Stimulated activated CD4-positive, alpha-beta T cell treated with anti-CD3 and anti-CD28 coated beads, TNF-alpha, amount 100 ng/mL, for 4 hours (primary cell): ENCODE measurements around the gene ITGA2.

ENCODE experiments used
- DNase-seq, 3 experiments: peaks; one replicate each; pipeline ENCODE4 v3.0.0-alpha.2; 2020; ENCODE audit warnings: low read depth in 3 of 3

ITGA2 gene

DNA sequence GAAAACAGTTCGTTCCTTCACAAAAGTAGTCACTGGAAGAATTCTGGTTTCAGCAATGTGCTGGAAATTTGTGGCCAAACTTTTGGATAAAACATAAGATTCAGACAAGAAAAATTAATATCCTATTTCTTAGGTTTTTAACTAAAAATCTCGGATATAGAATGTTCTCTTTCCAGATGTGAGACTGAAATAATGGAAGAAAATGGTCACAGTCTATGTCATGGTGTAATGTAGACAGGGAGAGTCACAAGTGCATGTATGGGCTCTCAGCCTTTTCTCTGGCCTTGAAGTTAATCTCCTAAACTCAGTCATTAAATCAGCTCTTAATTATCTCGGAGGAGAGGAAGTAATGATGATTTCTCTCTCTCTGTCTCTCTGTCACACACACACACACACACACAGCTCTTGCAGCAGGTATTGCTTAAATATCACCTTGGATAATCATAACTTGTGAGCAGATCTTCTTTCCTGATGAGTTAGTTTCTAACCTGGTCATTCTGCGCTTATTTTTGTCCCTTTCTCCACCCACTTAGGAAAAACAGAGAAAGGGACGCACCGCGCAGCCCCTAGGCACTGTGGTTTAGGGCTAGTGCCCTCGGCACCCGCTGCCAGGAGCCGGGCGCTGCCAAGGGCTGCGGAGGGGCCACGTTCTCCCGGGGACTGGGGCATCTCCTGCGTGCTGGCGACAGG is 672 bp upstream of the ITGA2 start:
- DNase-seq, result no peak

- DNase-seq, result peak in 1 of 3 experiments; percentile 1
Measured at GRCh38 chr5:52989781-52990527, 802 bp downstream of the ITGA2 start.

GRCh38 chr5:52990528-52990925 is 1.4 kb downstream of the ITGA2 start:
- no peak for DNase-seq

DNA sequence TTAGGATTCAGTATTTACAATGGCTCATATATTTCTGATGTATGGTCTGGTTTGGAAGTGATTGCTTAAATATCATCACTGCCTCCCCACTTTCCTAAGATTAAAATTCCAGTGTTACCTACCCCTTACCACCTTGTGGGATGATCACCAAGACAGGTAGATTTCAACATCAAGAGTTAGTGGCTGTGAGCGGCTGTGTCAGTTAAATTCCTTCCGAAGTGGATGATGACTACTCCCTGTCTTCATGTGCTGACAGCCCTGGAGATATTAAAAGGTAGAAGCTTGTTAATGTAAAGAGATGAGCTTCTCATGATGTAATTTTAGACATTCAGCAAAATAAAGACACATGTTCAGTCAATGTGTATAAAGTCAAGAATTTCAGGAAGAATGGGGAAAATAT is 4.2 kb downstream of the ITGA2 start:
- no peak for DNase-seq

GRCh38 chr5:52994266-52994665 is 5.1 kb downstream of the ITGA2 start:
- DNase-seq, result no peak

DNA sequence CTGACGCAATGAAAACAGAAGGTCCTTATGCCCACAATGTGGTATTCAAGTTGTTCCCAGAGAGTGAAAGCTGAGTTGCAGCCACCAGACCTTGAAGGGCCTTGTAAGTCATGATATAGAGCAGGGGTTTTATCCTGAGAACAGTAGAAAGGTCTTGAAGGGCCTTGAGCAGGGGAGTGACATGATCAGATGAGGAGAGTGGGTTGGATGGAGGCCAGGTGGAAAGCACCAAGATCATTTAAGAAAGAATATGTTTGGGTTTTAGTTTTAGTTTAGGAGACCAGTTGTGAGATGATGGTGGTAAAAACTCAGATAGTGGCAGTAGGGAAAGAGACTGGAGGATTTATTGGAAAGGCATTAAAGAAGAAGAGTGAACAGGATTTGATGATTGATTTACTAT is 5.9 kb downstream of the ITGA2 start:
- no peak for DNase-seq

GRCh38 chr5:52995914-52996313 is 6.8 kb downstream of the ITGA2 start:
- DNase-seq, result no peak

DNA sequence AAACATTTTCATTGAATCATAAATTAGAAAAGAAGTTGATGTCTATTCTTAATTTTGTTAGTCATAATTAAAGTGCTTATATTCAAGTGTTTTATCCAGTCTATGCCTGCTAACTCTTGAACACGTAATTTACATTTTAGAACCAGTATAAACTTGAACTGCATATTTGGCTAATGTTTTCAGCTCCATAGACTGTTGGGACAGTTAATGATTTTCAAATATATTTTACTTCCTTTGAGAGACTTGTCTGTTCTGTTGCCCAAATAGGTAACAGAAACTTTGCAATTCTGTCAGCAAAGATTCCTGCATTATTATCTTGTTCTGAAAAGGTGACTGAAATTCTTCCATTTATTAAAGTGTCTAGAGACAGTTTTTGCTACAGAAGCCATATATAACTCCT is 7.8 kb downstream of the ITGA2 start:
- DNase-seq, result no peak

DNA sequence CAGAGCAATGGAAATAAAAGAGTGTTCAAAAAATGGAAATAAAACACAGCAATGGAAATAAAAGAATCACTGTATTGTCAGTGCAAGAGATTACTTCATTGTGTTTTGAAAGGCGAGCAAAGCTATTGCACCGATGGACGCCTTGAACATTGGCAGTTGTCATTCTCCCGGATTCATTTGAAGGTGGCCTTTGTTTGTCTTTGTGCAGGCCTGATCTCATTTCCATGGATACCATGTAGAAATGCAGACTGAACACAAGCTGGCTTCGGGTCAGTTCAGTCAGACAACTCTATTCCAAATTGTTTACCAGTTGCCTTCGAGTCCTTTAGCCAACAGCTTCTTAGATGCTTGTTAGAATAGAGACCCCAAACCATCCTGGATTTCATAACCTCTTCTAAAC is 8.3 kb downstream of the ITGA2 start:
- DNase-seq, result no peak

GRCh38 chr5:52998552-52999313 is 9.6 kb downstream of the ITGA2 start:
- no peak for DNase-seq

GRCh38 chr5:52999344-52999949 is 10.3 kb downstream of the ITGA2 start:
- DNase-seq, result no peak

- no peak for DNase-seq
Measured at GRCh38 chr5:53001541-53001940, 12.4 kb downstream of the ITGA2 start.

DNA sequence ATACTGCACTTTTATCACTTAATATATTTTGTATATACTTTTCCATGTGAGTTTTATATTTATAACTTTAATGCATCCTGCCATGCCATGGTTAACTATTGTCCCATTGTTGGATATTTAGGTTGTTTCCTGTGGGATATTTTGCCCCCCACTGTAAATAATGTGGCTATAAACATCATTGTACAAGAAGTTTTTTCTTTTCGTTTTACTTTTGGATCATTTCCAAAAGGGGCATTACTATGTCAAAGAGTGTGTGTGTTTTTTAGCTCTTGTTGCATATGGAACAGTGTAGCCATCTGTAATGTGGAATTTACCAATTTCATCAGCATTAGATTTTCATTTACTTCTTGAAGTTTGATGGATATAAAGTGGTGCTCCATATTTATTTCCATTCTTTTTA is 13.3 kb downstream of the ITGA2 start:
- DNase-seq, result no peak

- DNase-seq, result no peak
Measured at GRCh38 chr5:53003144-53003543, 14.0 kb downstream of the ITGA2 start.

DNA sequence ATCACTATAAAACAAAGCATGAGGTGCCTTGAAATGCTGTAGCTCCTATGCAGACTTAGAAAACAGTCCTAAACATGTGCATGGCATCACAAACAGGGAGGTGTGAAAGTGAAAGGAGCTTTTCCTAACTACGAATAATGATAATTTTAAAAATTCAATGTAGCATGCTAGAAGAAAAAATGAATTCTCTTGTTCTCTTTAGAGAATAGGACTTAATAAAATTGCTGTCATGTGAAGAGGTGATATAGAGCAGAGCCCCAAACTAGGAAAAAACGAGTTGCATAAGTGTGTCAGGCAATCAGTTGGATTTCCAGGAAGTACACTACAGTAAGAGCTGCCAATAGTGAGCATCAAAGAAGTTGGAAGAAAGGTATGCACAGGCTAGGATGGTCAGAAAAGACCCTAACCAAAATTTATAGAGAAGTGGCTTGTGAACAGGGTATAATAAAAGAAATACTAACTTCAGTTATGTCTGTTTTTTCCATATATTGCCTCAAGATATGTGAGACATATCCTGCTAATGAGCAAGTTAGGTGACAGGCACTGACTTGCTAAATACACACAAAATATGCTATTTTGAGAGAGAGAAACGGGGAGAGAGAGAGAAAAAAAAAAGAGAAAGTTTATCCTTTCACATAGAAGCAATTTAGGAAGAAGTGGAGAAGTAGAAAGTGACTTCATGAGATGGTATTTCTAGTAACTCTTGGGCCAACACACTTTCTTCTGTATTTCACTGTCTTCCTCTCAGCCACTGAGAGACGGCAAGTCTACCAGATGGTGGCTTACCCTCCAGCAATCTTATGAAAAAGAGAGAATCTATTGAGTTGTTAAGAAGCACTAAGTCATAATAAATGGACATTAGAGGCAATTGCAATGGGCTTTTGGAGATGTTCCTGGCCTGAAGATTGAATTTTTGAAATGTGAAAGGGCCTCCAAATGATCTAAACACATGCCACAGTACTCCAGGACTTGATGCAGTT is 18.0 kb downstream of the ITGA2 start:
- DNase-seq, result no peak

- no peak for DNase-seq
Measured at GRCh38 chr5:53008751-53009150, 19.6 kb downstream of the ITGA2 start.

DNA sequence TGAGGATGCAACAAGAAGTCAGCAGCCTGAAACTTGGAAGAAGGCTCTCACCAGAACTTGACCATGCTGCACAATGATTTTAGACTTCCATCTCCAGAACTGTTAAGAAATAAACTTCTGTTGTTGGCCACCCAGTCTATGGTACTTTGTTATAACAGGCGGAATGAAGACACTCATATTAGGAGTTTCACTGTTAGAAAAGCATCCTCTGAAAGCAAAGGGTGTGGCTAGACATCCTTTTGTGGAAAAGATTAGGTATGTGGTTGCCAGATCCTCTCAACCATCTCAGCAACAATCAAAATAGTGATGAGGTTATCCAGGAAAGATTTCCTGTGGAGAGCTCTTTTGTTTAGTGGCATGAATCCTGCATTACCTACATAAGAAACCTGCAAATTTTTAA is 20.7 kb downstream of the ITGA2 start:
- no peak for DNase-seq

DNA sequence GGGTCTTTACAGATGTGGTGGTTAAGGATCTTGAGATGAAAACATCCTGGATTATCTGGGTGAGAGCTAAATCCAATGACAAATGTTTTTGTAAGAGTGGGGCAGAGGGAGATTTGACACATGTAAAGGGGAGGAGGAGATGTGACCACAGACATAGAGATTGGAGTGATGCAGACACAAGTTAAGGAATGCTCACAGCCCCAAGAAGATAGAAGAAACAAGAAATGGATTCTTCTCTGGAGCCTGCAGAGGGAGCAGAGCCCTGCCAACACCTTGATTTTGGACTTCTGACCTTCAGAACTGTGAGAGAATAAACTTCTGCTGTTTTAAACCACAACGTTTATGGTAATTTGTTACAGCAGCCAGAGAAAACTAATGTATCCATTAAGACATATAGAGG is 21.7 kb downstream of the ITGA2 start:
- DNase-seq, result no peak

GRCh38 chr5:53011233-53011632 is 22.1 kb downstream of the ITGA2 start:
- DNase-seq, result no peak

DNA sequence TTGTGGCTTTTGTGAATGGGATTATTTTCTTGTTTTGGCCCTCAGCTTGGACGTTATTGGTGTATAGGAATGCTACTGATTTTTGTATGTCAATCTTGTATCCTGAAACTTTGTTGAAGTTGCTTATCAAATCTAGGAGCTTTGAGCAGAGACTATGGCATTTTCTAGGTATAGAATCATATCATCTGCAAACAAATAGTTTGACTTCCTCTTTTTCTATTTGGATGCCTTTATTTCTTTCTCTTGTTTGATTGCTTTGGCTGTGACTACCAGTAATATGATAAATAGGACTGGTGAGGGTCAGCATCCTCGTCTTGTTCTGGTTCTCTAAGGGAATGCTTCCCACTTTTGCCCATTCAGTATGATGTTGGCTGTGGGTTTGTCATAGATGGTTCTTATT is 24.7 kb downstream of the ITGA2 start:
- no peak for DNase-seq

- DNase-seq, result no peak
Measured at GRCh38 chr5:53017383-53017782, 28.2 kb downstream of the ITGA2 start.
